HEK293 (cell line): ENCODE results near the gene SCAMP2.

Experiments used
- SALL2 ChIP-seq: fragments of 450-650 bp; formaldehyde crosslinking; IDR thresholded peaks from 2 replicates; pipeline ENCODE4 v1.5.0; 2017; ENCODE audit warnings: missing biosample characterization, mild to moderate bottlenecking, missing genetic modification characterization, borderline replicate concordance
- SCRT1 ChIP-seq: fragments of 450-650 bp; formaldehyde crosslinking; IDR thresholded peaks from 2 replicates; pipeline ENCODE4 v1.5.1; 2016; ENCODE audit warnings: missing biosample characterization, missing genetic modification characterization, borderline replicate concordance
- SP3 ChIP-seq: fragments of 450-650 bp; formaldehyde crosslinking; IDR thresholded peaks from 2 replicates; pipeline ENCODE4 v1.5.1; 2016; ENCODE audit warnings: missing biosample characterization, missing genetic modification characterization
- ZBTB7A ChIP-seq: fragments of 450-650 bp; formaldehyde crosslinking; IDR thresholded peaks from 2 replicates; pipeline ENCODE4 v1.5.1; 2016; ENCODE audit warnings: low read depth, missing biosample characterization, missing genetic modification characterization
- ZNF16 ChIP-seq: fragments of 450-650 bp; formaldehyde crosslinking; IDR thresholded peaks from 2 replicates; pipeline ENCODE4 v1.5.1; 2016; ENCODE audit warnings: low read depth, missing biosample characterization, missing genetic modification characterization
- ZNF175 ChIP-seq: fragments of 450-650 bp; formaldehyde crosslinking; IDR thresholded peaks from 2 replicates; pipeline ENCODE4 v1.5.1; 2016; ENCODE audit warnings: missing biosample characterization, missing genetic modification characterization
- ZNF184 ChIP-seq: fragments of 450-650 bp; IDR thresholded peaks from 2 replicates; pipeline ENCODE4 v1.5.1; 2018; ENCODE audit warnings: missing biosample characterization, mild to moderate bottlenecking, missing genetic modification characterization
- ZNF19 ChIP-seq: fragments of 450-650 bp; formaldehyde crosslinking; IDR thresholded peaks from 2 replicates; pipeline ENCODE4; 2016; ENCODE audit warnings: missing biosample characterization, missing genetic modification characterization, low read depth
- ZNF423 ChIP-seq: fragments of 450-650 bp; formaldehyde crosslinking; IDR thresholded peaks from 2 replicates; pipeline ENCODE4 v1.5.1; 2016; ENCODE audit warnings: missing biosample characterization, missing genetic modification characterization
- ZNF501 ChIP-seq: fragments of 450-650 bp; formaldehyde crosslinking; IDR thresholded peaks from 2 replicates; pipeline ENCODE4 v1.5.1; 2016; ENCODE audit warnings: missing biosample characterization, missing genetic modification characterization
- ZNF521 ChIP-seq: fragments of 450-650 bp; formaldehyde crosslinking; IDR thresholded peaks from 2 replicates; pipeline ENCODE4 v1.5.1; 2017; ENCODE audit warnings: missing biosample characterization, mild to moderate bottlenecking, missing genetic modification characterization
- ZSCAN23 ChIP-seq: fragments of 450-650 bp; formaldehyde crosslinking; IDR thresholded peaks from 2 replicates; pipeline ENCODE4 v1.5.1; 2016; ENCODE audit warnings: missing biosample characterization, missing genetic modification characterization
- ZXDB ChIP-seq: fragments of 450-650 bp; formaldehyde crosslinking; IDR thresholded peaks from 2 replicates; pipeline ENCODE4 v1.5.1; 2016; ENCODE audit warnings: missing biosample characterization, missing genetic modification characterization
- TF ChIP-seq, protein P1 (sequence below): fragments of 450-650 bp; formaldehyde crosslinking; IDR thresholded peaks from 2 replicates; pipeline ENCODE4 v1.5.1; 2016; ENCODE audit warnings: missing biosample characterization, missing genetic modification characterization
- TF ChIP-seq, protein P2 (sequence below): IDR thresholded peaks from 2 replicates; pipeline ENCODE4 v1.6.1; 2011; ENCODE audit warnings: mild to moderate bottlenecking, low read depth, low read length, borderline replicate concordance
- TF ChIP-seq, protein P3 (sequence below): fragments of 450-650 bp; formaldehyde crosslinking; conservative IDR thresholded peaks from 2 replicates; pipeline ENCODE4 v1.5.1; 2016; ENCODE audit warnings: low read depth, missing biosample characterization, missing genetic modification characterization
- TF ChIP-seq, protein P4 (sequence below): fragments of 450-650 bp; formaldehyde crosslinking; conservative IDR thresholded peaks from 2 replicates; pipeline ENCODE4 v1.5.1; 2016; ENCODE audit warnings: low read depth, missing biosample characterization, missing genetic modification characterization
- TF ChIP-seq, protein P5 (sequence below): fragments of 450-650 bp; formaldehyde crosslinking; IDR thresholded peaks from 2 replicates; pipeline ENCODE4 v1.5.1; 2016; ENCODE audit warnings: missing biosample characterization, missing genetic modification characterization
- TF ChIP-seq, protein P6 (sequence below): fragments of 450-650 bp; formaldehyde crosslinking; IDR thresholded peaks from 2 replicates; pipeline ENCODE4 v1.5.1; 2016; ENCODE audit warnings: missing biosample characterization, missing genetic modification characterization
- TF ChIP-seq, protein P7 (sequence below): fragments of 450-650 bp; formaldehyde crosslinking; IDR thresholded peaks from 2 replicates; pipeline ENCODE4 v1.5.1; 2017; ENCODE audit warnings: missing biosample characterization, missing genetic modification characterization

Gene SCAMP2

DNA sequence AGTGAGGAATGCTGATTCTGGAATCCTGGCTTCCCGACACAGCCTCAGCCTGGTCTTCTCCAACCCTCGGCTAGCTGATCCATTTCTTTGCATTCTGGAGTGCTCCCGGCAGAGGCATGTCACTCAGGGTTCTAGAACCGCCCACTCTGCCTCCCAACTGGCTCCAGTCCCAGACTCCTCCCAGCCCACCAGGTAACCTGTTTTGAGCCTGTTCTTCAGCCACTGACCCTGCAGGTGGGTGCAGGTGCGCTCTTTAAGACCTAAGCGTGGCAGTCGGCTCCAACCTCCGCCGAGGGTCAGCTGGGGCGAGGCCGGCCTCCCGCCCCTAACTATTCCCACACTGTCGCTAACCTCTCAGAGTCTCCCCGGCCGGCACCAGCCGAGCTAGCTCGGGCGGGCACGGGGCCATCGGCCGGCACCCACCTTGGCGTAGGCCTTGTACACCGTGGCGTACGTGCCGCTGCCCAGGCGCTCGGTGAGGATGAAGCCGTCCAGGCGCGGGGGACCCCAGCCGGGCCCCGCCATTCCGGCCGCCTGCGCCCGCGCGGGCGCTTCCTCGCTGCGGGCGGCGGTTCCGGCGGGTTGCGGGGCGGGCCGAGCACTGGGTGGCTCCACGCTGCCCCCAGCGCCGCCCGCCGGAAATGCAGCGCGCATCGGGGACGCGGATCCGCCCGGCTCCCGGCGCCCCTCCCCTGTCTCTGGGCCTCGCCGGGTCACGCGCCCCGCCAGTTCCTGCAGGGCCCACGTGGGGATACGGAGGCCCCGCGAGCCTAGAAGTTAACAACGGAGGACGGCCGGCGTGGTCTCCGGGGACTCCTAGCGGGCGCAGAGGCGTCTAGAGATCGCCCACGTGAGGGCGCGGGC is 30.4 kb downstream of the SCAMP2 start, which contains the start of gene ULK3 (continued):
- TF ChIP-seq, protein P1, sequence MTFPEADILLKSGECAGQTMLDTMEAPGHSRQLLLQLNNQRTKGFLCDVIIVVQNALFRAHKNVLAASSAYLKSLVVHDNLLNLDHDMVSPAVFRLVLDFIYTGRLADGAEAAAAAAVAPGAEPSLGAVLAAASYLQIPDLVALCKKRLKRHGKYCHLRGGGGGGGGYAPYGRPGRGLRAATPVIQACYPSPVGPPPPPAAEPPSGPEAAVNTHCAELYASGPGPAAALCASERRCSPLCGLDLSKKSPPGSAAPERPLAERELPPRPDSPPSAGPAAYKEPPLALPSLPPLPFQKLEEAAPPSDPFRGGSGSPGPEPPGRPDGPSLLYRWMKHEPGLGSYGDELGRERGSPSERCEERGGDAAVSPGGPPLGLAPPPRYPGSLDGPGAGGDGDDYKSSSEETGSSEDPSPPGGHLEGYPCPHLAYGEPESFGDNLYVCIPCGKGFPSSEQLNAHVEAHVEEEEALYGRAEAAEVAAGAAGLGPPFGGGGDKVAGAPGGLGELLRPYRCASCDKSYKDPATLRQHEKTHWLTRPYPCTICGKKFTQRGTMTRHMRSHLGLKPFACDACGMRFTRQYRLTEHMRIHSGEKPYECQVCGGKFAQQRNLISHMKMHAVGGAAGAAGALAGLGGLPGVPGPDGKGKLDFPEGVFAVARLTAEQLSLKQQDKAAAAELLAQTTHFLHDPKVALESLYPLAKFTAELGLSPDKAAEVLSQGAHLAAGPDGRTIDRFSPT (tag by site-specific recombination) = 0 out of 2 replicates have a peak, but pooled peaks have one; percentile 54
- TF ChIP-seq SP3 (peak; percentile 67), SALL2 (tag by site-specific recombination) (no peak), ZNF19 (tag by site-specific recombination) (no peak), ZBTB7A (tag by site-specific recombination) (peak; percentile 88; the same call in 1 of the 2 replicates), ZSCAN23 (tag by site-specific recombination) (peak; percentile 51), ZNF501 (tag by site-specific recombination) (peak; percentile 57; the same call in 1 of the 2 replicates), SCRT1 (tag by site-specific recombination) (peak; percentile 71), ZNF521 (tag by site-specific recombination) (no peak), ZNF16 (tag by site-specific recombination) (no peak), ZXDB (peak; percentile 87; the same call in 1 of the 2 replicates), ZNF175 (tag by site-specific recombination) (no peak), ZNF184 (no peak; the same call in 1 of the 2 replicates), ZNF423 (tag by site-specific recombination) (peak; percentile 91)
- TF ChIP-seq, protein P2, sequence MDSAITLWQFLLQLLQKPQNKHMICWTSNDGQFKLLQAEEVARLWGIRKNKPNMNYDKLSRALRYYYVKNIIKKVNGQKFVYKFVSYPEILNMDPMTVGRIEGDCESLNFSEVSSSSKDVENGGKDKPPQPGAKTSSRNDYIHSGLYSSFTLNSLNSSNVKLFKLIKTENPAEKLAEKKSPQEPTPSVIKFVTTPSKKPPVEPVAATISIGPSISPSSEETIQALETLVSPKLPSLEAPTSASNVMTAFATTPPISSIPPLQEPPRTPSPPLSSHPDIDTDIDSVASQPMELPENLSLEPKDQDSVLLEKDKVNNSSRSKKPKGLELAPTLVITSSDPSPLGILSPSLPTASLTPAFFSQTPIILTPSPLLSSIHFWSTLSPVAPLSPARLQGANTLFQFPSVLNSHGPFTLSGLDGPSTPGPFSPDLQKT = peak; percentile 31; the same call in 1 of the 2 replicates
- TF ChIP-seq, protein P3, sequence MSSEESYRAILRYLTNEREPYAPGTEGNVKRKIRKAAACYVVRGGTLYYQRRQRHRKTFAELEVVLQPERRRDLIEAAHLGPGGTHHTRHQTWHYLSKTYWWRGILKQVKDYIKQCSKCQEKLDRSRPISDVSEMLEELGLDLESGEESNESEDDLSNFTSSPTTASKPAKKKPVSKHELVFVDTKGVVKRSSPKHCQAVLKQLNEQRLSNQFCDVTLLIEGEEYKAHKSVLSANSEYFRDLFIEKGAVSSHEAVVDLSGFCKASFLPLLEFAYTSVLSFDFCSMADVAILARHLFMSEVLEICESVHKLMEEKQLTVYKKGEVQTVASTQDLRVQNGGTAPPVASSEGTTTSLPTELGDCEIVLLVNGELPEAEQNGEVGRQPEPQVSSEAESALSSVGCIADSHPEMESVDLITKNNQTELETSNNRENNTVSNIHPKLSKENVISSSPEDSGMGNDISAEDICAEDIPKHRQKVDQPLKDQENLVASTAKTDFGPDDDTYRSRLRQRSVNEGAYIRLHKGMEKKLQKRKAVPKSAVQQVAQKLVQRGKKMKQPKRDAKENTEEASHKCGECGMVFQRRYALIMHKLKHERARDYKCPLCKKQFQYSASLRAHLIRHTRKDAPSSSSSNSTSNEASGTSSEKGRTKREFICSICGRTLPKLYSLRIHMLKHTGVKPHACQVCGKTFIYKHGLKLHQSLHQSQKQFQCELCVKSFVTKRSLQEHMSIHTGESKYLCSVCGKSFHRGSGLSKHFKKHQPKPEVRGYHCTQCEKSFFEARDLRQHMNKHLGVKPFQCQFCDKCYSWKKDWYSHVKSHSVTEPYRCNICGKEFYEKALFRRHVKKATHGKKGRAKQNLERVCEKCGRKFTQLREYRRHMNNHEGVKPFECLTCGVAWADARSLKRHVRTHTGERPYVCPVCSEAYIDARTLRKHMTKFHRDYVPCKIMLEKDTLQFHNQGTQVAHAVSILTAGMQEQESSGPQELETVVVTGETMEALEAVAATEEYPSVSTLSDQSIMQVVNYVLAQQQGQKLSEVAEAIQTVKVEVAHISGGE (tag by site-specific recombination) = peak; percentile 45; the same call in 1 of the 2 replicates
- TF ChIP-seq, protein P4, sequence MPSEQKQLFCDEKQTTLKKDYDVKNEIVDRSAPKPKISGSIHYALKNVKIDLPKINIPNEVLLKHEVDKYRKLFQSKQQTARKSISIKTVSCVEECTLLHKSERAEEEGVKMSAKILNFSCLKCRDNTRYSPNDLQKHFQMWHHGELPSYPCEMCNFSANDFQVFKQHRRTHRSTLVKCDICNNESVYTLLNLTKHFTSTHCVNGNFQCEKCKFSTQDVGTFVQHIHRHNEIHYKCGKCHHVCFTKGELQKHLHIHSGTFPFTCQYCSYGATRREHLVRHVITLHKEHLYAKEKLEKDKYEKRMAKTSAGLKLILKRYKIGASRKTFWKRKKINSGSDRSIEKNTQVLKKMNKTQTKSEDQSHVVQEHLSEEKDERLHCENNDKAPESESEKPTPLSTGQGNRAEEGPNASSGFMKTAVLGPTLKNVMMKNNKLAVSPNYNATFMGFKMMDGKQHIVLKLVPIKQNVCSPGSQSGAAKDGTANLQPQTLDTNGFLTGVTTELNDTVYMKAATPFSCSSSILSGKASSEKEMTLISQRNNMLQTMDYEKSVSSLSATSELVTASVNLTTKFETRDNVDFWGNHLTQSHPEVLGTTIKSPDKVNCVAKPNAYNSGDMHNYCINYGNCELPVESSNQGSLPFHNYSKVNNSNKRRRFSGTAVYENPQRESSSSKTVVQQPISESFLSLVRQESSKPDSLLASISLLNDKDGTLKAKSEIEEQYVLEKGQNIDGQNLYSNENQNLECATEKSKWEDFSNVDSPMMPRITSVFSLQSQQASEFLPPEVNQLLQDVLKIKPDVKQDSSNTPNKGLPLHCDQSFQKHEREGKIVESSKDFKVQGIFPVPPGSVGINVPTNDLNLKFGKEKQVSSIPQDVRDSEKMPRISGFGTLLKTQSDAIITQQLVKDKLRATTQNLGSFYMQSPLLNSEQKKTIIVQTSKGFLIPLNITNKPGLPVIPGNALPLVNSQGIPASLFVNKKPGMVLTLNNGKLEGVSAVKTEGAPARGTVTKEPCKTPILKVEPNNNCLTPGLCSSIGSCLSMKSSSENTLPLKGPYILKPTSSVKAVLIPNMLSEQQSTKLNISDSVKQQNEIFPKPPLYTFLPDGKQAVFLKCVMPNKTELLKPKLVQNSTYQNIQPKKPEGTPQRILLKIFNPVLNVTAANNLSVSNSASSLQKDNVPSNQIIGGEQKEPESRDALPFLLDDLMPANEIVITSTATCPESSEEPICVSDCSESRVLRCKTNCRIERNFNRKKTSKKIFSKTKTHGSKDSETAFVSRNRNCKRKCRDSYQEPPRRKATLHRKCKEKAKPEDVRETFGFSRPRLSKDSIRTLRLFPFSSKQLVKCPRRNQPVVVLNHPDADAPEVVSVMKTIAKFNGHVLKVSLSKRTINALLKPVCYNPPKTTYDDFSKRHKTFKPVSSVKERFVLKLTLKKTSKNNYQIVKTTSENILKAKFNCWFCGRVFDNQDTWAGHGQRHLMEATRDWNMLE (tag by site-specific recombination) = no peak
- TF ChIP-seq, protein P5, sequence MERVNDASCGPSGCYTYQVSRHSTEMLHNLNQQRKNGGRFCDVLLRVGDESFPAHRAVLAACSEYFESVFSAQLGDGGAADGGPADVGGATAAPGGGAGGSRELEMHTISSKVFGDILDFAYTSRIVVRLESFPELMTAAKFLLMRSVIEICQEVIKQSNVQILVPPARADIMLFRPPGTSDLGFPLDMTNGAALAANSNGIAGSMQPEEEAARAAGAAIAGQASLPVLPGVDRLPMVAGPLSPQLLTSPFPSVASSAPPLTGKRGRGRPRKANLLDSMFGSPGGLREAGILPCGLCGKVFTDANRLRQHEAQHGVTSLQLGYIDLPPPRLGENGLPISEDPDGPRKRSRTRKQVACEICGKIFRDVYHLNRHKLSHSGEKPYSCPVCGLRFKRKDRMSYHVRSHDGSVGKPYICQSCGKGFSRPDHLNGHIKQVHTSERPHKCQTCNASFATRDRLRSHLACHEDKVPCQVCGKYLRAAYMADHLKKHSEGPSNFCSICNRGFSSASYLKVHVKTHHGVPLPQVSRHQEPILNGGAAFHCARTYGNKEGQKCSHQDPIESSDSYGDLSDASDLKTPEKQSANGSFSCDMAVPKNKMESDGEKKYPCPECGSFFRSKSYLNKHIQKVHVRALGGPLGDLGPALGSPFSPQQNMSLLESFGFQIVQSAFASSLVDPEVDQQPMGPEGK (tag by site-specific recombination) = peak; percentile 97
- TF ChIP-seq, protein P6, sequence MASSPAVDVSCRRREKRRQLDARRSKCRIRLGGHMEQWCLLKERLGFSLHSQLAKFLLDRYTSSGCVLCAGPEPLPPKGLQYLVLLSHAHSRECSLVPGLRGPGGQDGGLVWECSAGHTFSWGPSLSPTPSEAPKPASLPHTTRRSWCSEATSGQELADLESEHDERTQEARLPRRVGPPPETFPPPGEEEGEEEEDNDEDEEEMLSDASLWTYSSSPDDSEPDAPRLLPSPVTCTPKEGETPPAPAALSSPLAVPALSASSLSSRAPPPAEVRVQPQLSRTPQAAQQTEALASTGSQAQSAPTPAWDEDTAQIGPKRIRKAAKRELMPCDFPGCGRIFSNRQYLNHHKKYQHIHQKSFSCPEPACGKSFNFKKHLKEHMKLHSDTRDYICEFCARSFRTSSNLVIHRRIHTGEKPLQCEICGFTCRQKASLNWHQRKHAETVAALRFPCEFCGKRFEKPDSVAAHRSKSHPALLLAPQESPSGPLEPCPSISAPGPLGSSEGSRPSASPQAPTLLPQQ (tag by site-specific recombination) = peak; percentile 96
- TF ChIP-seq, protein P7, sequence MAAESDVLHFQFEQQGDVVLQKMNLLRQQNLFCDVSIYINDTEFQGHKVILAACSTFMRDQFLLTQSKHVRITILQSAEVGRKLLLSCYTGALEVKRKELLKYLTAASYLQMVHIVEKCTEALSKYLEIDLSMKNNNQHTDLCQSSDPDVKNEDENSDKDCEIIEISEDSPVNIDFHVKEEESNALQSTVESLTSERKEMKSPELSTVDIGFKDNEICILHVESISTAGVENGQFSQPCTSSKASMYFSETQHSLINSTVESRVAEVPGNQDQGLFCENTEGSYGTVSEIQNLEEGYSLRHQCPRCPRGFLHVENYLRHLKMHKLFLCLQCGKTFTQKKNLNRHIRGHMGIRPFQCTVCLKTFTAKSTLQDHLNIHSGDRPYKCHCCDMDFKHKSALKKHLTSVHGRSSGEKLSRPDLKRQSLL = peak; percentile 55; the same call in 1 of the 2 replicates
